CD4-positive, CD25-positive, alpha-beta regulatory T cell (primary cell): Measurements from ENCODE around the gene LYPD6B. TPM values are rescaled to one million over a fixed set of nuclear protein-coding genes. Genes with fewer than 3 reads are reported as not detected.

Experiments used
- ATAC-seq, 2 donors: fragments of 150-1000 bp; cut with Tn5 transposase; one replicate each; pipeline ENCODE4 v1.10.0; 2021; ENCODE audit warnings: low read depth in 2 of 2, moderate number of reproducible peaks in 2 of 2, moderate library complexity in 1 of 2
- DNase-seq, 3 donors: peaks; one replicate each; pipeline versions ENCODE4 v3.0.0 to v3.0.0-alpha.2; 2012 to 2022; ENCODE audit warnings: mixed read lengths in 1 of 3
- H3K27ac ChIP-seq: one replicate; pipeline ENCODE4 v1.7.0; 2013; ENCODE audit warnings: mild to moderate bottlenecking, low read length; ENCODE audit not compliant: insufficient read depth, poor library complexity, severe bottlenecking
- H3K27me3 ChIP-seq: one replicate; pipeline ENCODE4 v1.7.0; 2013; ENCODE audit warnings: low read length; ENCODE audit not compliant: control insufficient read depth, insufficient read depth
- H3K36me3 ChIP-seq: one replicate; pipeline ENCODE4 v1.7.0; 2013; ENCODE audit warnings: mild to moderate bottlenecking, low read length, moderate library complexity; ENCODE audit not compliant: control insufficient read depth, insufficient read depth
- H3K4me1 ChIP-seq: 2 replicates; pipeline ENCODE4 v1.7.0; 2013; ENCODE audit warnings: mild to moderate bottlenecking, low read length; ENCODE audit not compliant: insufficient read depth, control insufficient read depth, poor library complexity, severe bottlenecking
- H3K4me3 ChIP-seq: one replicate; pipeline ENCODE4 v1.7.0; 2013; ENCODE audit warnings: low read depth, mild to moderate bottlenecking, low read length, moderate library complexity
- H3K9me3 ChIP-seq, 2 experiments: 1 replicate in 1 of 2; 2 replicates in 1 of 2; pipeline ENCODE4 v1.7.0; 2013; ENCODE audit warnings: low read length in 2 of 2, mild to moderate bottlenecking in 1 of 2, moderate library complexity in 1 of 2; ENCODE audit not compliant: control insufficient read depth in 2 of 2
- H3K27ac Mint-ChIP-seq, 3 donors: one replicate each; pipeline ENCODE4 v1.8.0; 2020 to 2022; ENCODE audit warnings: mild to moderate bottlenecking in 3 of 3, mixed read lengths in 3 of 3, moderate library complexity in 2 of 3
- H3K27me3 Mint-ChIP-seq: one replicate; pipeline ENCODE4 v1.8.0; 2022; ENCODE audit warnings: mild to moderate bottlenecking, mixed read lengths
- H3K36me3 Mint-ChIP-seq: one replicate; pipeline ENCODE4 v1.8.0; 2020; ENCODE audit warnings: mixed read lengths
- H3K4me1 Mint-ChIP-seq, 4 donors: one replicate each; pipeline ENCODE4 v1.8.0; 2020 to 2022; ENCODE audit warnings: mixed read lengths in 4 of 4, mild to moderate bottlenecking in 1 of 4
- H3K4me3 Mint-ChIP-seq, 4 donors: one replicate each; pipeline ENCODE4 v1.8.0; 2020 to 2022; ENCODE audit warnings: mild to moderate bottlenecking in 4 of 4, mixed read lengths in 4 of 4, moderate library complexity in 3 of 4
- H3K9me3 Mint-ChIP-seq, 7 donors: one replicate each; pipeline ENCODE4 v1.8.0; 2020 to 2022; ENCODE audit warnings: mixed read lengths in 7 of 7, mild to moderate bottlenecking in 3 of 7, moderate library complexity in 2 of 7
- polyA plus RNA-seq, 4 donors: library from polyadenylated mRNA; unstranded; fragments of 300-500 nt; fragmentation: Illumina TruSeq; gene quantifications; one replicate each; pipeline ENCODE4 v1.2.3, GENCODE V29; 2021
- total RNA-seq: library from RNA; stranded (reverse); gene quantifications from one replicate; pipeline ENCODE4 v1.2.3, GENCODE V29; 2022

Gene LYPD6B
- total and polyA plus RNA-seq, 5 donors from 2014 or later = not detected

GRCh38 chr2:149082735-149083134, 44.2 kb downstream of the LYPD6B start:
- DNase-seq (no peak), ATAC-seq (no peak)
- no peaks in the 10 kb centered on the region for H3K36me3 ChIP-seq
- H3K27me3 Mint-ChIP-seq = peaks cover 24% of the 10 kb centered on the region
- no peak overlapping the region for H3K27ac ChIP-seq
- H3K4me3 ChIP-seq = no peak overlapping the region
- peaks cover 6% of the 10 kb centered on the region for H3K27me3 ChIP-seq
- no peak overlapping the region for H3K27ac Mint-ChIP-seq
- no peak overlapping the region for H3K4me3 Mint-ChIP-seq
- no peaks in the 10 kb centered on the region for H3K4me1 ChIP-seq
- H3K4me1 Mint-ChIP-seq = peaks cover 0 to 3% (median 0%) of the 10 kb centered on the region in 4 donors
- H3K36me3 Mint-ChIP-seq = no peaks in the 10 kb centered on the region
- no peaks in the 10 kb centered on the region for H3K9me3 ChIP-seq
- H3K9me3 Mint-ChIP-seq = peaks cover 0 to 2% (median 0%) of the 10 kb centered on the region in 7 donors

- H3K27me3 Mint-ChIP-seq = peaks cover 20% of the 10 kb centered on the region
- H3K27me3 ChIP-seq = peaks cover 5% of the 10 kb centered on the region
- no peak overlapping the region for H3K27ac ChIP-seq
- no peaks in the 10 kb centered on the region for H3K9me3 ChIP-seq
- H3K4me1 Mint-ChIP-seq = peaks cover 0 to 3% (median 0%) of the 10 kb centered on the region in 4 donors
- no peaks in the 10 kb centered on the region for H3K36me3 ChIP-seq
- DNase-seq (no peak), ATAC-seq (no peak)
- peak overlapping the region in 1 of 3 donors; percentile 45 for H3K27ac Mint-ChIP-seq
- no peaks in the 10 kb centered on the region for H3K4me1 ChIP-seq
- no peaks in the 10 kb centered on the region for H3K36me3 Mint-ChIP-seq
- no peak overlapping the region for H3K4me3 Mint-ChIP-seq
- peaks cover 0 to 2% (median 0%) of the 10 kb centered on the region in 7 donors for H3K9me3 Mint-ChIP-seq
- H3K4me3 ChIP-seq = no peak overlapping the region
These were observed 46.7 kb downstream of the LYPD6B start for GRCh38 chr2:149084924-149085795.

- no peak for ATAC-seq
- Histone ChIP-seq H3K4me1 (no peaks in the 10 kb centered on the region), H3K27me3 (peaks cover 8% of the 10 kb centered on the region), H3K27ac (no peak overlapping the region), H3K9me3 (no peaks in the 10 kb centered on the region), H3K36me3 (no peaks in the 10 kb centered on the region), H3K4me3 (no peak overlapping the region)
- peak in 1 of 3 donors; percentile 2 for DNase-seq
- Mint-ChIP-seq H3K27ac (no peak overlapping the region), H3K9me3 (peaks cover 0 to 2% (median 0%) of the 10 kb centered on the region in 7 donors), H3K4me3 (peak overlapping the region in 1 of 4 donors; percentile 24), H3K36me3 (no peaks in the 10 kb centered on the region), H3K27me3 (peaks cover 20% of the 10 kb centered on the region), H3K4me1 (no peaks in the 10 kb centered on the region)
These were observed 49.3 kb downstream of the LYPD6B start for GRCh38 chr2:149087751-149088150.

GRCh38 chr2:149089068-149089467, 50.6 kb downstream of the LYPD6B start:
- H3K9me3 Mint-ChIP-seq = peaks cover 0 to 2% (median 0%) of the 10 kb centered on the region in 7 donors
- Histone ChIP-seq H3K4me3 (no peak overlapping the region), H3K27me3 (peaks cover 5% of the 10 kb centered on the region), H3K9me3 (no peaks in the 10 kb centered on the region), H3K36me3 (no peaks in the 10 kb centered on the region), H3K4me1 (no peaks in the 10 kb centered on the region), H3K27ac (no peak overlapping the region)
- H3K4me1 Mint-ChIP-seq = no peaks in the 10 kb centered on the region
- ATAC-seq = no peak
- peaks cover 27% of the 10 kb centered on the region for H3K27me3 Mint-ChIP-seq
- no peak for DNase-seq
- H3K36me3 Mint-ChIP-seq = no peaks in the 10 kb centered on the region
- no peak overlapping the region for H3K4me3 Mint-ChIP-seq
- no peak overlapping the region for H3K27ac Mint-ChIP-seq

DNA sequence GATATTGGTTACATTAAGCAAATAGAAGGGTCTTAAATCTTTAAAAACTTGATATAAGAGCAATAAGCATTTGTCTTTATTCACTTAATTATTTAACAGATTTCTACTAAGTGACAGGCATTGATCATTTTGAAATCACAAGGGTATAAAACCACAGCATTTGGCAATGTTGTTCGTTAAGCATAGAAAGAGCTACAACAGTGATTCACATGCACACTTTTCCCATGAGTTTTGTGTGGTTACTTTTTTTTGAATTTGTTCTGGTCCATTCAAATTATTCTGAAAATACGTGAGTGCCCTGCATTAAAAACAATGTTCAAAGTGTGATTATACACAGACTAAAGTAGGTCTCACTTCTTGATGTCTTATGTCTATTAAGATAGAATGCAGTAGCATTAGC, 52.2 kb downstream of the LYPD6B start:
- no peaks in the 10 kb centered on the region for H3K9me3 ChIP-seq
- ATAC-seq (no peak), DNase-seq (no peak)
- no peak overlapping the region for H3K27ac ChIP-seq
- no peaks in the 10 kb centered on the region for H3K36me3 ChIP-seq
- peaks cover 29% of the 10 kb centered on the region for H3K27me3 Mint-ChIP-seq
- no peak overlapping the region for H3K27ac Mint-ChIP-seq
- no peak overlapping the region for H3K4me3 Mint-ChIP-seq
- no peaks in the 10 kb centered on the region for H3K4me1 ChIP-seq
- H3K4me1 Mint-ChIP-seq = no peaks in the 10 kb centered on the region
- no peak overlapping the region for H3K4me3 ChIP-seq
- H3K9me3 Mint-ChIP-seq = peaks cover 0 to 2% (median 0%) of the 10 kb centered on the region in 7 donors
- H3K36me3 Mint-ChIP-seq = no peaks in the 10 kb centered on the region
- H3K27me3 ChIP-seq = peaks cover 5% of the 10 kb centered on the region

DNA sequence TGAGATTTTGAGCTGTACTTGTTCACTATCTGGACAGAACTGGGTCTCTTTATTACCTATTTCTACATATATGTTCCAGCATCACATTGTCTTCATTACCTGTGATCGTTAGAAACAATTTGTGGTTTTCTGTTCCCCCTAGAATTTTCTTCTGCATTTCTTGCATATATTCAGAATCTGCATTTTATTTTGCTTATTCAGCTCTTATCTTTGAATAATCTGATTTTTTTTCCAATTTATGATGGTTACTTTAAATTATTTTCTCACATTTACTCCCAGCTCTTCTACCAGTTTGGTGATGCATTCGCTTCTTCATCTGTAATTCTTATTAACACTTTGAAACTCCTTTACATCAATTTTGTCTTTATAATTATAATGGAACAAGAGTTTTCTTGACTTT, 55.1 kb downstream of the LYPD6B start:
- Mint-ChIP-seq H3K4me3 (no peak overlapping the region), H3K4me1 (no peaks in the 10 kb centered on the region), H3K27me3 (peaks cover 25% of the 10 kb centered on the region), H3K36me3 (no peaks in the 10 kb centered on the region), H3K27ac (no peak overlapping the region), H3K9me3 (peaks cover 0 to 2% (median 0%) of the 10 kb centered on the region in 7 donors)
- Histone ChIP-seq H3K9me3 (no peaks in the 10 kb centered on the region), H3K27ac (no peak overlapping the region), H3K27me3 (peaks cover 5% of the 10 kb centered on the region), H3K4me3 (no peak overlapping the region), H3K4me1 (no peaks in the 10 kb centered on the region), H3K36me3 (no peaks in the 10 kb centered on the region)
- DNase-seq (no peak), ATAC-seq (no peak)

DNA sequence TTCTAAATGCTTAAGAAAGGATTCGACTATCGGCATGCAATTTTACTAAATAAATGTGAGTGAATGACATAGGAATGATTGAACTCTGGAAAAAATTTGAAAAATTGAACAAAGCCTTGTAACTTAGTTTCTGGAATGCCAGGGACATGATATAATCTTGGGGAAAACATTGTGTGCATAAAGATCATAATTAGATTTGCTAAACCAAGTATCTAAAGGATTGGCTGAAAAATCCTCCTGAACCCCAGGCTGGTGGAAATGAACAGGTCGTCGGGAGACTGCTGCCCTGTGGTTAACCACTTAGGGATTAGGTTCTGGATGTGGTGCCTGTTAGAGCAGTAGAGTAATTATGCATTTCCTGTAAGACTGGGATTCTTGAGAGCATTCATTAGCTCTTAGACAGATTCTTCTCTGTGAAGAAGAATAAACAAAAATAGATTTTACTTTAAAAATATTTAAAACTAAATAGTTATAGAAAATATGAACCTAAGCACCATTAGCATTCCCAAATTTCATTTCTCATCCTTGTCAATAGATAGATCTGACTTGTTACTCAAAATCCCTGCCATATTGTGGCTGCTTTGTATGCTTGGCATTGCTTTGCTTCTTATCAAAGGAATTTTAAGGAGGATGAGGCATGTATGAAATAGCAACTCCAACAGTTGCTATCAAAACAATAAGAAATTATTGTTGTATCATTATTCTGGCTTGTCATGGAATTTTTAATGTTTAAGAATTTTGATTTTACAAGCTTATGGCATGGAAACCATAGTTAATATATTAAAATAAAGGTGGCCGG, 55.9 kb downstream of the LYPD6B start:
- no peaks in the 10 kb centered on the region for H3K36me3 Mint-ChIP-seq
- Histone ChIP-seq H3K9me3 (no peaks in the 10 kb centered on the region), H3K4me3 (no peak overlapping the region), H3K27me3 (peaks cover 5% of the 10 kb centered on the region), H3K4me1 (no peaks in the 10 kb centered on the region), H3K27ac (no peak overlapping the region), H3K36me3 (no peaks in the 10 kb centered on the region)
- peaks cover 0 to 2% (median 0%) of the 10 kb centered on the region in 7 donors for H3K9me3 Mint-ChIP-seq
- H3K4me3 Mint-ChIP-seq = no peak overlapping the region
- DNase-seq = no peak
- peaks cover 22% of the 10 kb centered on the region for H3K27me3 Mint-ChIP-seq
- no peaks in the 10 kb centered on the region for H3K4me1 Mint-ChIP-seq
- H3K27ac Mint-ChIP-seq = no peak overlapping the region
- no peak for ATAC-seq
